T-helper 1 cell treated with Interleukin-12 subunit alpha and Interleukin-12 subunit beta and Interleukin-4 antibody, amounts not matched to agents 30 μg/mL and 1 μg/mL, for 36 hours (primary cell): Measurements from ENCODE around the gene ARHGAP26.
"Not testable (repeated sequence)": the region's sequence is repeated elsewhere in the genome, so short reads cannot be mapped to it uniquely, and the experiment has no call there.

Experiments used
- H3K27ac Mint-ChIP-seq: one replicate; pipeline ENCODE4 v1.8.0; 2021; ENCODE audit warnings: mild to moderate bottlenecking, mixed read lengths
- H3K27me3 Mint-ChIP-seq: one replicate; pipeline ENCODE4 v1.8.0; 2021; ENCODE audit warnings: low read depth, mixed read lengths
- H3K36me3 Mint-ChIP-seq: one replicate; pipeline ENCODE4 v1.8.0; 2021; ENCODE audit warnings: low read depth, mixed read lengths
- H3K4me1 Mint-ChIP-seq: one replicate; pipeline ENCODE4 v1.8.0; 2021; ENCODE audit warnings: low read depth, mixed read lengths
- H3K4me3 Mint-ChIP-seq: one replicate; pipeline ENCODE4 v1.8.0; 2021; ENCODE audit warnings: mild to moderate bottlenecking, moderate library complexity, mixed read lengths
- H3K9me3 Mint-ChIP-seq: one replicate; pipeline ENCODE4 v1.8.0; 2021; ENCODE audit warnings: mixed read lengths

ARHGAP26 gene

GRCh38 chr5:142957528-142957927 lies 187.4 kb downstream of the ARHGAP26 start:
- peaks cover 22% of the 10 kb centered on the region for H3K4me1 Mint-ChIP-seq
- no peak overlapping the region for H3K4me3 Mint-ChIP-seq
- peaks cover 8% of the 10 kb centered on the region for H3K36me3 Mint-ChIP-seq
- H3K27ac Mint-ChIP-seq = no peak overlapping the region
- H3K27me3 Mint-ChIP-seq = no peaks in the 10 kb centered on the region
- H3K9me3 Mint-ChIP-seq = no peaks in the 10 kb centered on the region

GRCh38 chr5:142958944-142959682 lies 188.9 kb downstream of the ARHGAP26 start:
- H3K4me1 Mint-ChIP-seq = peaks cover 27% of the 10 kb centered on the region
- H3K27ac Mint-ChIP-seq = no peak overlapping the region
- H3K4me3 Mint-ChIP-seq = no peak overlapping the region
- H3K9me3 Mint-ChIP-seq = peaks cover 11% of the 10 kb centered on the region
- H3K27me3 Mint-ChIP-seq = no peaks in the 10 kb centered on the region
- H3K36me3 Mint-ChIP-seq = peaks cover 12% of the 10 kb centered on the region

- peaks cover 10% of the 10 kb centered on the region for H3K36me3 Mint-ChIP-seq
- peaks cover 11% of the 10 kb centered on the region for H3K9me3 Mint-ChIP-seq
- H3K27me3 Mint-ChIP-seq = no peaks in the 10 kb centered on the region
- peaks cover 25% of the 10 kb centered on the region for H3K4me1 Mint-ChIP-seq
- no peak overlapping the region for H3K4me3 Mint-ChIP-seq
- H3K27ac Mint-ChIP-seq = no peak overlapping the region
Measured at GRCh38 chr5:142959683-142960657, 189.8 kb downstream of the ARHGAP26 start.

GRCh38 chr5:142961440-142962173 lies 191.4 kb downstream of the ARHGAP26 start:
- H3K36me3 Mint-ChIP-seq = peaks cover 8% of the 10 kb centered on the region
- no peak overlapping the region for H3K27ac Mint-ChIP-seq
- peaks cover 26% of the 10 kb centered on the region for H3K4me1 Mint-ChIP-seq
- no peaks in the 10 kb centered on the region for H3K27me3 Mint-ChIP-seq
- H3K4me3 Mint-ChIP-seq = no peak overlapping the region
- H3K9me3 Mint-ChIP-seq = peaks cover 11% of the 10 kb centered on the region

GRCh38 chr5:142962174-142962533 lies 192.0 kb downstream of the ARHGAP26 start:
- Mint-ChIP-seq H3K27ac (no peak overlapping the region), H3K36me3 (peaks cover 8% of the 10 kb centered on the region), H3K4me3 (no peak overlapping the region)

GRCh38 chr5:142965258-142966120 lies 195.3 kb downstream of the ARHGAP26 start:
- peaks cover 11% of the 10 kb centered on the region for H3K9me3 Mint-ChIP-seq
- H3K36me3 Mint-ChIP-seq = peaks cover 15% of the 10 kb centered on the region
- H3K27me3 Mint-ChIP-seq, H3K4me3 Mint-ChIP-seq, H3K27ac Mint-ChIP-seq: not testable (repeated sequence)
- H3K4me1 Mint-ChIP-seq = peaks cover 25% of the 10 kb centered on the region

More at GRCh38 chr5:142962174-142962533, 192.0 kb downstream of the ARHGAP26 start:
- Mint-ChIP-seq H3K27me3 (no peaks in the 10 kb centered on the region), H3K9me3 (peaks cover 11% of the 10 kb centered on the region), H3K4me1 (peaks cover 26% of the 10 kb centered on the region)

GRCh38 chr5:142966121-142966420 lies 195.9 kb downstream of the ARHGAP26 start:
- H3K9me3 Mint-ChIP-seq = peaks cover 11% of the 10 kb centered on the region
- H3K36me3 Mint-ChIP-seq = peaks cover 16% of the 10 kb centered on the region
- H3K27ac Mint-ChIP-seq = no peak overlapping the region
- peaks cover 29% of the 10 kb centered on the region for H3K4me1 Mint-ChIP-seq
- H3K4me3 Mint-ChIP-seq = no peak overlapping the region
- H3K27me3 Mint-ChIP-seq = no peaks in the 10 kb centered on the region

- peaks cover 36% of the 10 kb centered on the region for H3K4me1 Mint-ChIP-seq
Measured at GRCh38 chr5:142969186-142969585, 199.0 kb downstream of the ARHGAP26 start.

GRCh38 chr5:142969624-142970439 lies 199.7 kb downstream of the ARHGAP26 start:
- H3K27ac Mint-ChIP-seq = peak overlapping the region; percentile 69

More at GRCh38 chr5:142969186-142969585, 199.0 kb downstream of the ARHGAP26 start:
- no peaks in the 10 kb centered on the region for H3K9me3 Mint-ChIP-seq
- H3K4me3 Mint-ChIP-seq = no peak overlapping the region
- H3K27me3 Mint-ChIP-seq = no peaks in the 10 kb centered on the region
- H3K27ac Mint-ChIP-seq = peak overlapping the region; percentile 69
- peaks cover 13% of the 10 kb centered on the region for H3K36me3 Mint-ChIP-seq

GRCh38 chr5:142970440-142971030 lies 200.4 kb downstream of the ARHGAP26 start:
- peaks cover 41% of the 10 kb centered on the region for H3K4me1 Mint-ChIP-seq
- H3K27ac Mint-ChIP-seq = peak overlapping the region; percentile 17
- peaks cover 15% of the 10 kb centered on the region for H3K36me3 Mint-ChIP-seq
- no peak overlapping the region for H3K4me3 Mint-ChIP-seq
- peaks cover 5% of the 10 kb centered on the region for H3K9me3 Mint-ChIP-seq
- H3K27me3 Mint-ChIP-seq = no peaks in the 10 kb centered on the region

More at GRCh38 chr5:142969624-142970439, 199.7 kb downstream of the ARHGAP26 start:
- Mint-ChIP-seq H3K4me3 (no peak overlapping the region), H3K27me3 (no peaks in the 10 kb centered on the region), H3K36me3 (peaks cover 15% of the 10 kb centered on the region), H3K4me1 (peaks cover 37% of the 10 kb centered on the region), H3K9me3 (peaks cover 4% of the 10 kb centered on the region)

- Mint-ChIP-seq H3K36me3 (peaks cover 15% of the 10 kb centered on the region), H3K27ac (no peak overlapping the region), H3K27me3 (no peaks in the 10 kb centered on the region), H3K4me3 (no peak overlapping the region), H3K9me3 (peaks cover 5% of the 10 kb centered on the region), H3K4me1 (peaks cover 41% of the 10 kb centered on the region)
Measured at GRCh38 chr5:142971303-142972013, 201.3 kb downstream of the ARHGAP26 start.

GRCh38 chr5:142972064-142972570 lies 201.9 kb downstream of the ARHGAP26 start:
- Mint-ChIP-seq H3K9me3 (peaks cover 5% of the 10 kb centered on the region), H3K4me3 (no peak overlapping the region), H3K36me3 (peaks cover 15% of the 10 kb centered on the region), H3K27me3 (no peaks in the 10 kb centered on the region), H3K4me1 (peaks cover 47% of the 10 kb centered on the region), H3K27ac (peak overlapping the region; percentile 14)
